Activated CD8-positive, alpha-beta memory T cell treated with anti-CD3 and anti-CD28 coated beads, Interleukin-2, amount 50 U/mL, for 24 hours (primary cell): ENCODE results near the gene IAPP.
"Not testable (repeated sequence)": the region's sequence is repeated elsewhere in the genome, so short reads cannot be mapped to it uniquely, and the experiment has no call there.

Experiments
- DNase-seq: peaks from one replicate; pipeline ENCODE4 v3.0.0-alpha.2; 2020; ENCODE audit errors: extremely low read depth

Gene IAPP

DNA sequence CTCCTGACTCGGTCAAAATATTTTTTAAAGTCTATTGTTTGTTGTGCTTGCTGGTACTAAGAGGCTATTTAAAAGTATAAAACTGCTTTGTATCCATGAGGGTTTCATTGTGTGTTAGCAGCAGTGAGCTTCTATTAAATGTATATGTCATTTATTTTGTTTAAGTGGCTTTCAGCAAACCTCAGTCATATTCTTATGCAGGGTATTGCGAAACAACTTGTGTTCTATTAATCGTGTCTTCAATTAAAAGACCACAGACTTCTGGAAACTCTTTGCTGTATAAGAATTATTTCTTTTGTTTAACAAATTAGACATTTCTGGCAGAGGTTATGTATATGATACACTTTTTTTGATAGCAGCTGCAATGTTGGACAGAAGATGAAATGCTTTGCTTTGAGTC lies 6.5 kb downstream of the IAPP start:
- no peak for DNase-seq

DNA sequence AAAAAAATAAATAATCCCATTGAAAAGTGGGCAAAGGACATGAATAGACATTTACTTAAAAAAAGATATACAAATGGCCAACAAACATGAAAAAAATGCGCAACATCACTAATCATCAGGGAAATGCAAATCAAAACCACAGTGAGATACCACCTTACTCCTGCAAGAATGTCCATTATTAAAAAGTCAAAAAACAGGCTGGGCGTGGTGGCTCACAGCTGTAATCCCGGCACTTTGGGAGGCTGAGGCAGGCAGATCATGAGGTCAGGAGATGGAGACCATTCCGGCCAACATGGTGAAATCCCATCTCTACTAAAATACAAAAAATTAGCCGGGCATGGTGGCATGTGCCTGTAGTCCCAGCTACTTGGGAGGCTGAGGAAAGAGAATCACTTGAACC lies 8.6 kb downstream of the IAPP start:
- DNase-seq, result not testable (repeated sequence)

DNA sequence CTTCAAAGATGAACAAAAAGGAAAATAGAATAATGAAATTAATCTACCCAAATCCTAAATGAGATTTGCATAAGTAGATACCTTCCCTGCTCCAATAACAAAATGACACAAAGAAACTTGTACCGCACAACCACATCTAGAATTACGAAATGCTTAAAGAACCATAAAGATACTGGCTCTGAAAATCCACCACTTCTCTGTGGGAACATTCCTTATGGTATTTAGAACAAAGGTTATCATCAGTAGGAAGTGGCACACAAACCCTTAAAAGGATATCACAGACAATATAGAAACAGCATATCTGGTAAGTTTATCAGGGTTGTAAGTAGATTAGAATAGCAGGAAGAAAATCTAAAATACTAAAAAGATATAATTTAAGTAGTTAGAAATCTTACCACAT lies 11.6 kb downstream of the IAPP start:
- DNase-seq, result no peak

DNA sequence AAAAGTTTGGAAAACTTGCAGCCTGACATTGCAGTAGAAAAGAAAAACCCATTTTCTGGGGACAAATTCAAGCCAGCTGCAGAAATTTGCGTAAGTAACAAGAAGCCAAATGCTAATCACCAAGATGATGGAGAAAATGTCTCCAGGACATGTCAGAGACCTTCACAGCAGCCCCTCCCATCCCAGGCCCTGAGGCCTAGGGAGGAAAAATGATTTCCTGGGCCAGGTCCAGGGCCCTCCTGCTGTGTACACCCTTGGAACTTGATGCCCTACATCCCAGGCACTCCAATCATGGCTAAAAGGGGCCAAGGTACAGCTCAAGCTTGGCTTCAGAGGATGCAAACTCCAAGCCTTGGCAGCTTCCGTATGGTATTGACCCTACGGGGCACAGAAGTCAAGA lies 14.5 kb downstream of the IAPP start:
- no peak for DNase-seq

DNA sequence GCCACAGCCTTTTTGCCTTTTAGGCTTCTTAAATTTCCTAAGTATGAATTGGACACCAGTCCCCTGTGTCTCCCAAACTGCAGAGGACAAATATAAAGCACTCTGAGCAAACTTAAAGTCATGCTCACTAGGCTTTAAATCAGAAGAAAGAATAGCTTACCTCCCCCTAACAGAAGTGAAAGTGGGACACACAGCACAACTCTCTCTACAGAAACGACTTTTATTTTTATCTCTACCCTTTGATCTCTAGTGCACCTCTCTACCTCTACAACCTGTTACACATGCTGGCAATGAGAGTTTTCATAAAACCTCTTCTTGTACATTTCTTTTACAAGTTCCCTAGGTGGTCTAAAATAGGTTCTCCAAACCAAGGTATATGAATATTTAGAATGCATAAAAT lies 19.7 kb downstream of the IAPP start:
- no peak for DNase-seq

DNA sequence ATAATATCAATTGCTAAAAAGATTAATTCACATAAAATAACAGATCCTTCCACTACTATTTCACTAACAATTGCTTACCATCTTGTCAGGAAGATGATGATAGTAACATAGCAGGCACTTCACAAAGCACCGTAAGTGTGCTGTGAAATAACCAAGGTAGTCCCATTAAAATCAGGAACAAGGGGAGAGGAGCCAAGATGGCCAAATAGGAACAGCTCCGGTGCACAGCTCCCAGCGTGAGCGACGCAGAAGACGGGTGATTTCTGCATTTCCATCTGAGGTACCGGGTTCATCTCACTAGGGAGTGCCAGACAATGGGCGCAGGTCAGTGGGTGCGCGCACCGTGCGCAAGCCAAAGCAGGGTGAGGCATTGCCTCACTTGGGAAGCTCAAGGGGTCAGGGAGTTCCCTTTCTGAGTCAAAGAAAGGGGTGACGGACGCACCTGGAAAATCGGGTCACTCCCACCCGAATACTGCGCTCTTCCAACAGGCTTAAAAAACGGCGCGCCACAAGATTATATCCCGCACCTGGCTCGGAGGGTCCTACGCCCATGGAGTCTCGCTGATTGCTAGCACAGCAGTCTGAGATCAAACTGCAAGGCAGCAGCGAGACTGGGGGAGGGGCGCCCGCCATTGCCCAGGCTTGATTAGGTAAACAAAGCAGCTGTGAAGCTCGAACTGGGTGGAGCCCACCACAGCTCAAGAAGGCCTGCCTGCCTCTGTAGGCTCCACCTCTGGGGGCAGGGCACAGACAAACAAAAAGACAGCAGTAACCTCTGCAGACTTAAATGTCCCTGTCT lies 22.3 kb downstream of the IAPP start:
- DNase-seq, result not testable (repeated sequence)

DNA sequence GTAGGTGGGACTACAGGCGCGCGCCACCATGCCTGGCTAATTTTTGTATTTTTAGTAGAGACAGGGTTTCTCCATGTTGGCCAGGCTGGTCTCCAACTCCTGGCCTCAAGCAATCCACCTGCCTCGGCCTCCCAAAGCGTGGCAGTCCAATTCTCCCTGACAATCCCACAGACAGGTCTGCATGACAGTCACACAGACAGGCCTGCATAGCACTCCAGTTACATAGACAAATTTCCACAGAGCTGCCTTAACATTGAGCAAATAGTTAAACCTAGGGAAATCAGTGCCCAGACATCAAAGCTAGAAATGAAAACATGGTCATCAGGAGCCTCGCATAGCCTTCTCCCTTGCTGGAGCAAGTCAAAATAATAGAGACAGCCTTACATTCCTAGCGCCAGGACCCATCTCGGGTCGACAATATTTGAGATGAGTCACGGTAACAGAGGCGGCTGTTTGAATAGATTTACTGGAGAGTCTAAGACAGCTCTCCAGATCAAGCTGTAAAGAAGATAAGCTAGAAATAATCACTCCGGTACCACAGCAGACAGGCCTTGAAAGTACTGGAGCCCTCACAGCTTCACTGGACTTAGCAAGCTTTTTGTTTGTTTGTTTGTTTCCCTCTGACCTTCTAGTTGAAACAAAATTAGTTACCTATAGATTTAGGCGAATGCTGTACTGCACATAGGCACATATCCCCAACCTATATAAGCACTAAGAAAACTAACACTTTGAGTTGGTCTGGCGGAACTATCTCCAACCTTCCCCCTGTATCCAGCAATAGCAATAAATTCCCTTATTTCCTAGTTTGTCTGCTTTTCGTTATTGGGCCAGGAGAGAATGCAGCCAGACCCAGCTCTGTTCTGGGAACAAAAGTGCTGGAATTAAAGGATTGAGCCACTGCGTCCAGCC lies 40.9 kb downstream of the IAPP start:
- no peak for DNase-seq

DNA sequence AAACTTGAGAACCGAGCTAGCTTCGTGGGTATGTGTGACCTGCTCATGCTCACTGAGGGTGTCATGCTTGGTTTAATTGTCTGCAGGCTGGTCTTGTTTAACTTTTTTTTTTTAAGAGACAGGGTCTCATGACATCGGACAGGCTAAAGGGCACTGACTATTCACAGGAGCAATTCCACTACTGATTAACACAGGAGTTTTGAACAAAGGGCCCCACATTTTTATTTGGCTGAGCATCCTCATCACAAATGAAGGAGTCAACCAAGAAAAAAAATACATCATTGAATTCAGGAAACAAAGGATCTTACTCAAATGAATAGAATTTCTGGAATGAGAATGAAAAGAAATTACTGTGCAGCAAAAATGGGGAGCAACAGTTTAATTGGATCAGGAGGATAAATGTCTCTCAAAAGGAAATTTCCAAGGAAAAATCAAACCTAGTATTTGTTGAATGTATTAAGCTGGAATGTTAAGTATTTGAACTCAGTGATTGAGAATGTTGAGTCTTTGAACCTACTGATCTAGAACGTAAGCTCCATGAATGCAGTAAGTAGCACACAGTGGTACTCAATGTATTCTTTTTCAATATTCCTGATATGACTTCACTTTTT lies 43.9 kb downstream of the IAPP start:
- DNase-seq, result no peak

DNA sequence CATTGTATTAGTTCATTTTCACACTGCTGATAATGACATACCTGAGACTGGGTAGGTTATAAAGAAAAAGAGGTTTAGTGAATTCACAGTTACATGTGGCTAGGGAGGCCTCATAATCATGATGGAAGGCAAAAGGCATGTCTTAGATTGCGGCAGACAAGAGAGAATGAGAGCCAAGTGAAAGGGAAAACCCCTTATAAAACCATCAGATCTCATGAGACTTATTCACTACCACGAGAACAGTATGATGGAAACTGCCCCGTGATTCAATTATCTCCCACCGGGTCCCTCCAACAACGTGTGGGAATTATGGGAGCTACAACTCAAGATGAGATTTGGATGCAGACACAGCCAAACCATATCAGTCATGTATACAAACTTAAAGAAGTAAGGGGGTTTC lies 45.7 kb downstream of the IAPP start:
- not testable (repeated sequence) for DNase-seq

DNA sequence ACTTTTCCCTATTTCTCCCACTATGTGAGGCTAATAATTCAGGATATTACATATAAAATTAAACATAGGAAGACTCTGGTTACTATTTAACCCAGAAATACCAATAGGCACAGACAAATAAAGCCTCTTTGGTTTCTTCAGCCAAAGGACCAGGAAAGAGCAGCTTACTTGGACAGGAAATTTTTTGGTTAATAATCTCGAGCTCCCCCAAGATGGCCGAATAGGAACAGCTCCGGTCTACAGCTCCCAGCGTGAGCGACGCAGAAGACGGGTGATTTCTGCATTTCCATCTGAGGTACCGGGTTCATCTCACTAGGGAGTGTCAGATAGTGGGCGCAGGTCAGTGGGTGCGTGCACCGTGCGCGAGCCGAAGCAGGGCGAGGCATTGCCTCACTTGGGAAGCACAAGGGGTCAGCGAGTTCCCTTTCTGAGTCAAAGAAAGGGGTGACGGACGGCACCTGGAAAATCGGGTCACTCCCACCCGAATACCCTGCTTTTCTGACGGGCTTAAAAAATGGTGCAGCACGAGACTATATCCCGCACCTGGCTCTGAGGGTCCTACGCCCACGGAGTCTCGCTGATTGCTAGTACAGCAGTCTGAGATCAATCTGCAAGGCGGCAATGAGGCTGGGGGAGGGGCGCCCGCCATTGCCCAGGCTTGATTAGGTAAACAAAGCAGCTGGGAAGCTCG lies 46.5 kb downstream of the IAPP start:
- DNase-seq, result not testable (repeated sequence)

DNA sequence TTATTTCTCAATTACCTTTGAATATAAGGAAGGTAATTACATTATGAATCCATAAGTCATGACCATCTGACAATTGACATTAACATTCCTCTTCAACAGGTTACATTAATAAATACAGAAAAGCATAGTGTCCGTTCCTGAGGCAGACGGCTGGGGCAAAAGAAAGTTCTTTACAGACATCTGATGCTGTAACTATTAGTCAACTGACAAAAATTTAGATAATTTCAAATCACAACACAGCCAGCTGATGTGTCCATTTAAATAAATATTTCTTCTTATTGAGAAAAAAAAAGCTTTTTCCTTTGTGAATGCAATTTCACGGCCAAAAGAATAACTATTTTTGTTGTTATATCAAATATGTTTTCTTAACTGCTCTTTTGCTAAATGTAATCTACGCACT lies 55.5 kb downstream of the IAPP start:
- no peak for DNase-seq
